Measurements from ENCODE around the gene HACD2.
"Not testable (repeated sequence)": the region's sequence is repeated elsewhere in the genome, so short reads cannot be mapped to it uniquely, and the experiment has no call there.

Gene HACD2

GRCh38 chr3:123525433-123525832, 59.4 kb downstream of the HACD2 start:
- DNase-seq (ENCODE audit: low read depth) = no peak

- DNase-seq (ENCODE audit: low read depth) = no peak
Measured at GRCh38 chr3:123524981-123525380, 59.9 kb downstream of the HACD2 start.

GRCh38 chr3:123523023-123523412, 61.8 kb downstream of the HACD2 start:
- DNase-seq (ENCODE audit: low read depth) = no peak

GRCh38 chr3:123522320-123523022, 62.4 kb downstream of the HACD2 start:
- no peak for DNase-seq (ENCODE audit: low read depth)

- DNase-seq (ENCODE audit: low read depth) = no peak
Measured at GRCh38 chr3:123521179-123521969, 63.5 kb downstream of the HACD2 start.

- no peak for DNase-seq (ENCODE audit: low read depth)
Measured at GRCh38 chr3:123520656-123521055, 64.2 kb downstream of the HACD2 start.

GRCh38 chr3:123518892-123519485, 65.9 kb downstream of the HACD2 start:
- no peak for DNase-seq (ENCODE audit: low read depth)

GRCh38 chr3:123511726-123512125, 73.1 kb downstream of the HACD2 start:
- DNase-seq (ENCODE audit: low read depth) = no peak

GRCh38 chr3:123511084-123511483, 73.8 kb downstream of the HACD2 start:
- no peak for DNase-seq (ENCODE audit: low read depth)

GRCh38 chr3:123508178-123508577, 76.7 kb downstream of the HACD2 start:
- no peak for DNase-seq (ENCODE audit: low read depth)

GRCh38 chr3:123505820-123506219, 79.0 kb downstream of the HACD2 start:
- no peak for DNase-seq (ENCODE audit: low read depth)

GRCh38 chr3:123503203-123503602, 81.7 kb downstream of the HACD2 start:
- no peak for DNase-seq (ENCODE audit: low read depth)

- DNase-seq (ENCODE audit: low read depth) = no peak
Measured at GRCh38 chr3:123499322-123499721, 85.5 kb downstream of the HACD2 start.

- no peak for DNase-seq (ENCODE audit: low read depth)
Measured at GRCh38 chr3:123498761-123499160, 86.1 kb downstream of the HACD2 start.

- DNase-seq (ENCODE audit: low read depth) = no peak
Measured at GRCh38 chr3:123493912-123494311, 90.9 kb downstream of the HACD2 start.

GRCh38 chr3:123491966-123492587, 92.8 kb downstream of the HACD2 start:
- no peak for DNase-seq (ENCODE audit: low read depth)

GRCh38 chr3:123489400-123490004, 95.4 kb downstream of the HACD2 start:
- DNase-seq (ENCODE audit: low read depth) = peak; percentile 4

- no peak for DNase-seq (ENCODE audit: low read depth)
Measured at GRCh38 chr3:123488645-123489347, 96.1 kb downstream of the HACD2 start.

GRCh38 chr3:123487063-123487462, 97.8 kb downstream of the HACD2 start:
- DNase-seq (ENCODE audit: low read depth) = not testable (repeated sequence)

- no peak for DNase-seq (ENCODE audit: low read depth)
Measured at GRCh38 chr3:123486460-123486859, 98.4 kb downstream of the HACD2 start.

- no peak for DNase-seq (ENCODE audit: low read depth)
Measured at GRCh38 chr3:123485551-123485950, 99.3 kb downstream of the HACD2 start.

- DNase-seq (ENCODE audit: low read depth) = no peak
Measured at GRCh38 chr3:123483146-123483545, 101.7 kb downstream of the HACD2 start.

Measured in stimulated activated CD8-positive, alpha-beta memory T cell treated with anti-CD3 and anti-CD28 coated beads, Interleukin-12 subunit alpha, Interleukin-12 subunit beta, amount 100 ng/mL, for 1 hour (primary cell).